ENCODE measurements around the gene PLCB1. TPM values are rescaled to one million over a fixed set of nuclear protein-coding genes. Genes with fewer than 3 reads are reported as not detected.

Gene PLCB1
- total and polyA plus RNA-seq, 2 donors (not counting 3 experiments of a cell fraction or from before 2014, with no cell fraction given), result 10.2 to 53.4 TPM

- Histone ChIP-seq H3K4me1 (ENCODE audit: control insufficient read depth, extremely low read depth, insufficient read depth, low read length) (peaks cover 3% of the 10 kb centered on the region), H3K79me2 (ENCODE audit: control insufficient read depth, insufficient read depth, low read length) (no peaks in the 10 kb centered on the region), H2AFZ (ENCODE audit: low read depth, low read length) (no peak overlapping the region), H4K20me1 (replicated peaks; ENCODE audit: control insufficient read depth, extremely low read depth, insufficient read depth, low read length) (no peaks in the 10 kb centered on the region), H3K27ac (ENCODE audit: insufficient read depth, low read depth, low read length) (no peak overlapping the region), H3K9ac (replicated peaks; ENCODE audit: extremely low read depth, insufficient read depth, low read length) (no peak overlapping the region), H3K36me3 (ENCODE audit: control insufficient read depth in 2 of 2, extremely low read depth in 1 of 2, insufficient read depth in 2 of 2, low read length in 2 of 2) (no peaks in the 10 kb centered on the region), H3K27me3 (ENCODE audit: control insufficient read depth in 2 of 2, insufficient read depth in 2 of 2, low read length in 2 of 2) (no peaks in the 10 kb centered on the region), H3K9me1 (replicated peaks; ENCODE audit: control insufficient read depth, extremely low read depth, insufficient read depth, low read length) (no peaks in the 10 kb centered on the region), H3K9me3 (replicated peaks; ENCODE audit: control insufficient read depth, insufficient read depth, low read length) (no peaks in the 10 kb centered on the region), H3K4me3 (replicated peaks in 1 of 3; ENCODE audit: insufficient read depth in 1 of 3, low read depth in 1 of 3, low read length in 3 of 3) (no peak overlapping the region), H3K4me2 (ENCODE audit: insufficient read depth, low read length) (no peak overlapping the region)
- POLR2A ChIA-PET, result no interaction called here
- DNase-seq (ENCODE audit: low read depth, low spot score), result no peak
- dilution Hi-C loops (cut with MboI; ENCODE audit: extremely low pct_ligation_motif_present, low sequenced_read_pairs) (no loop called here), intact Hi-C loops (cut with micrococcal nuclease) (no loop called here)
- TF ChIP-seq POLR2A (IDR thresholded peaks at IDR 0.05; ENCODE audit: low read depth, low read length) (no peak), GATA2 (IDR thresholded peaks at IDR 0.05; ENCODE audit: insufficient read depth, insufficient read length, low read depth, low read length) (no peak), MYC (IDR thresholded peaks at IDR 0.05; ENCODE audit: low read depth, low read length) (no peak), JUN (IDR thresholded peaks at IDR 0.05; ENCODE audit: borderline replicate concordance, insufficient read depth, insufficient read length, low read depth) (no peak), EZH2 (IDR thresholded peaks at IDR 0.05; ENCODE audit: borderline replicate concordance, low read depth, low read length, severe bottlenecking) (no peak), FOS (IDR thresholded peaks at IDR 0.05; ENCODE audit: borderline replicate concordance, insufficient read depth, low read length) (no peak), POLR2AphosphoS5 (IDR thresholded peaks at IDR 0.05; ENCODE audit: insufficient read depth, low read depth, low read length) (no peak)
- TF ChIP-seq, protein P1, sequence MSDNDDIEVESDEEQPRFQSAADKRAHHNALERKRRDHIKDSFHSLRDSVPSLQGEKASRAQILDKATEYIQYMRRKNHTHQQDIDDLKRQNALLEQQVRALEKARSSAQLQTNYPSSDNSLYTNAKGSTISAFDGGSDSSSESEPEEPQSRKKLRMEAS (IDR thresholded peaks at IDR 0.05; ENCODE audit: insufficient read depth, insufficient read length), result no peak
- TF ChIP-seq, protein P2, sequence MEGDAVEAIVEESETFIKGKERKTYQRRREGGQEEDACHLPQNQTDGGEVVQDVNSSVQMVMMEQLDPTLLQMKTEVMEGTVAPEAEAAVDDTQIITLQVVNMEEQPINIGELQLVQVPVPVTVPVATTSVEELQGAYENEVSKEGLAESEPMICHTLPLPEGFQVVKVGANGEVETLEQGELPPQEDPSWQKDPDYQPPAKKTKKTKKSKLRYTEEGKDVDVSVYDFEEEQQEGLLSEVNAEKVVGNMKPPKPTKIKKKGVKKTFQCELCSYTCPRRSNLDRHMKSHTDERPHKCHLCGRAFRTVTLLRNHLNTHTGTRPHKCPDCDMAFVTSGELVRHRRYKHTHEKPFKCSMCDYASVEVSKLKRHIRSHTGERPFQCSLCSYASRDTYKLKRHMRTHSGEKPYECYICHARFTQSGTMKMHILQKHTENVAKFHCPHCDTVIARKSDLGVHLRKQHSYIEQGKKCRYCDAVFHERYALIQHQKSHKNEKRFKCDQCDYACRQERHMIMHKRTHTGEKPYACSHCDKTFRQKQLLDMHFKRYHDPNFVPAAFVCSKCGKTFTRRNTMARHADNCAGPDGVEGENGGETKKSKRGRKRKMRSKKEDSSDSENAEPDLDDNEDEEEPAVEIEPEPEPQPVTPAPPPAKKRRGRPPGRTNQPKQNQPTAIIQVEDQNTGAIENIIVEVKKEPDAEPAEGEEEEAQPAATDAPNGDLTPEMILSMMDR (IDR thresholded peaks at IDR 0.05; ENCODE audit: extremely low read depth in 1 of 2, insufficient read depth in 1 of 2, low read depth in 1 of 2, low read length in 2 of 2), result no peak
- no TSS peak for BruUV-seq (replicated peaks)
- no peak for FAIRE-seq
- CTCF ChIA-PET, result no interaction called here
These were observed 270.7 kb downstream of the PLCB1 start for GRCh38 chr20:8402798-8403197.
